ENCODE measurements around the gene RNU4-1.

DNA sequence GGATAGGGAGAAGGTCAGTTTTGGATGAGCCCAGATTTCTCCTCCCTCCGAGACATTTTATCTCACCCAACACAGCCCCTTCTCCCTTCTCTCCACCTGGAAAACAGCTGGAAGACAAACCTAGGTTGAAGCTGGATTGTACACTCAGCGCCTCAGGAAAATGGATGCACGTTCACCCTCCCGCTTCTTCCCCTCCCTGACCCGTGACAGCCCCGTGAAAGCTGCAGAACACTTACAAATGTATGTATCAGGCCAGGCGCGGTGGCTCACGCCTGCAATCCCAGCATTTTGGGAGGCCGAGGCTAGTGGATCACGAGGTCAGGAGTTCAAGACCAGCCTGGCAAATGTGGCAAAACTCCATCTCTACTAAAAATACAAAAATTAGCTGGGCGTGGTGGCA is 5.5 kb downstream of the RNU4-1 start:
- no peak for TF ChIP-seq POLR2A (IDR thresholded peaks at IDR 0.05; ENCODE audit: borderline replicate concordance, extremely low read depth, insufficient read depth, insufficient read length)
- no peak for TF ChIP-seq SP1 (IDR thresholded peaks at IDR 0.05; ENCODE audit: low read depth)
